ENCODE results near the gene MDC1.

DNA sequence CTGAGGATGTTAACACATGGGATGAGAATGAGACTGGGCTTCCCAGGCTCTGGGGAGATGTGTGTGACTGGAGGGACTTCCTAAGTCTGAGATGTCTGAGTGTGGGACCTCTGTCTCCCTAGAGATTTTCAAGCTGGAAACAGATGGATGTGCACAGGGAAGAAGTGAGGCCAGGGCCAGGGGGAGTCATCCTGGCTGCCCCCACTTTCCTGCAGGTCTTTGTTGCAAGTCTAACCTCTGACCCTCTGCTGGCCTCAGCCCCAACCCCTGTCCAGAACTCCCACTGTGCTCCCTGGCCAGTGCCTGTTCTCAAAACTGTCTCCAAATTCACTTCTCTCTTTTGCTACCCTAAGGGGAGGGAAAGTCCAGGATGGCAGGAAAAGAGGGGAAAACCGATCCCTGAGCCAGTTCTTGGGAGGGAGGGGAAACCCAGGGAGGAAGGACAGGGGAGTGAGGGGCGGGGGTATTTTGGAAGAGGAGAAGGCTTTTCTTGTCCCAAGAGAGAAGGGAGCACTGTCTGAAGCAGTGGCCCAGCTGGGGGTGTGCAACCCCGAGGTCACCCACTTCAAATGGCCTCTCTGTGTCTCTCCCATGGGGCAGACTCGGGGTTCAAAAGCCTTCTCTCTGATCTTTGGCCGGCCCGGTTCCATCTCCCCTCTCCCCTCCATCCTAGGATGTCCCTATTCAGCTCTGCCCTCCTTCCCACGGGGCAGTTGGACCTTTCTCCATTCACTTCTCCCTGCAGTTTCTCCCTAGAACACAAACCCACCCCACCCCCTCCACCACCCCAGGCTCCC lies 33.7 kb downstream of the MDC1 start:
- TF ChIP-seq CTCF (optimal IDR thresholded peaks at IDR 0.05 in 1 of 3, IDR thresholded peaks at IDR 0.05 in 1 of 3, conservative IDR thresholded peaks at IDR 0.05 in 1 of 3; ENCODE audit: extremely low read depth in 1 of 3, insufficient read depth in 2 of 3, low read length in 3 of 3): no peak
- TF ChIP-seq EZH2 (IDR thresholded peaks at IDR 0.05; ENCODE audit: low read length): no peak

Measured in keratinocyte (primary cell).